ENCODE data around the gene CHST11. TPM values are rescaled to one million over a fixed set of nuclear protein-coding genes. Genes with fewer than 3 reads are reported as not detected.

The CHST11 gene
- total and polyA plus RNA-seq, 2 of the 4 experiments (the other 2 are of a cell fraction): 1.4 to 2.7 TPM

GRCh38 chr12:104596898-104597843 lies 140.4 kb downstream of the CHST11 start:
- no peak for TF ChIP-seq MAZ (IDR thresholded peaks at IDR 0.05; ENCODE audit: borderline replicate concordance, low read depth, low read length)
- no peak for TF ChIP-seq CTCF (conservative IDR thresholded peaks at IDR 0.05; ENCODE audit: low read depth, low read length)
- no peak for TF ChIP-seq BHLHE40 (IDR thresholded peaks at IDR 0.05; ENCODE audit: low read depth, low read length)
- TF ChIP-seq ELK1 (IDR thresholded peaks at IDR 0.05; ENCODE audit: borderline replicate concordance, low read depth, low read length): no peak

More at GRCh38 chr12:104596898-104597843, 140.4 kb downstream of the CHST11 start:
- no peaks in the 10 kb centered on the region for H3K27me3 ChIP-seq (ENCODE audit: control insufficient read depth, insufficient read depth, low read length)
- CTCF ChIA-PET: interaction anchor here (0.7 kb wide), 1 partner anchor 28 kb away, joined by 3 read pairs; no protein-coding TSS in a partner anchor
- H3K4me2 ChIP-seq (ENCODE audit: low read depth, low read length): no peak overlapping the region
- no peak overlapping the region for H2BK15ac ChIP-seq (ENCODE audit: low read depth, low read length)
- H2AK5ac ChIP-seq (ENCODE audit: low read depth, low read length): no peak overlapping the region
- no peak overlapping the region for H3K56ac ChIP-seq (ENCODE audit: extremely low read depth, insufficient read depth, low read length)
- no peak overlapping the region for H2BK5ac ChIP-seq (ENCODE audit: low read depth, low read length, poor library complexity, severe bottlenecking)
- WGBS, 2 experiments (ENCODE audit: extremely low coverage in 2 of 2, insufficient read length in 1 of 2): no CpG with 5 or more reads among the region's 15 CpGs
- peak overlapping the region; percentile 46 for H2AK9ac ChIP-seq (replicated peaks; ENCODE audit: low read depth, low read length, poor library complexity)
- no peaks in the 10 kb centered on the region for H3K36me3 ChIP-seq (ENCODE audit: control insufficient read depth, insufficient read depth, low read length)
- DNase-seq (no peak), ATAC-seq (ENCODE audit: low read depth) (no peak)
- in situ Hi-C loops (cut with MboI; ENCODE audit: low sequenced_read_pairs): no loop called here
- H2BK20ac ChIP-seq (ENCODE audit: low read depth, low read length): no peak overlapping the region
- H4K20me1 ChIP-seq (ENCODE audit: insufficient read depth, low read length): no peaks in the 10 kb centered on the region
- intact Hi-C loops (cut with micrococcal nuclease): no loop called here
- no peak overlapping the region for H3K4me3 ChIP-seq (ENCODE audit: insufficient read depth, low read depth, low read length)
- H3K14ac ChIP-seq (replicated peaks; ENCODE audit: low read depth, low read length): 0 out of 2 replicates have a peak overlapping the region, but pooled peaks have one; percentile 4
- H3K9ac ChIP-seq (ENCODE audit: low read depth, low read length): no peak overlapping the region
- no peak overlapping the region for H3K27ac ChIP-seq (ENCODE audit: insufficient read depth, low read length)
- POLR2A ChIA-PET (ENCODE audit: unreplicated experiment): no interaction called here
- H3K23ac ChIP-seq (ENCODE audit: low read depth, low read length): no peak overlapping the region
- no peaks in the 10 kb centered on the region for H3K4me1 ChIP-seq (ENCODE audit: control insufficient read depth, insufficient read depth, low read length)
- H3K4ac ChIP-seq (ENCODE audit: low read depth, low read length): no peak overlapping the region; the same call in 1 of the 2 replicates
- BruUV-seq (replicated peaks): no TSS peak
- H4K8ac ChIP-seq (ENCODE audit: low read depth in 2 of 2, low read length in 2 of 2): no peak overlapping the region
- no peak overlapping the region for H2AFZ ChIP-seq (replicated peaks; ENCODE audit: low read length, poor library complexity)
- peaks cover 5% of the 10 kb centered on the region; the same call in 1 of the 2 replicates for H3K9me1 ChIP-seq (ENCODE audit: insufficient read depth, low read length)
- H4K91ac ChIP-seq (ENCODE audit: insufficient read depth, low read depth, low read length): no peak overlapping the region
- H3K9me3 ChIP-seq (ENCODE audit: control insufficient read depth, insufficient read depth, low read length): no peaks in the 10 kb centered on the region
- no peak overlapping the region for H3K18ac ChIP-seq (ENCODE audit: low read depth, low read length)
- H3K79me1 ChIP-seq (ENCODE audit: low read depth in 1 of 2, low read length in 2 of 2): no peaks in the 10 kb centered on the region; a peak in 1 of 4 replicates
- H2BK120ac ChIP-seq (ENCODE audit: low read depth, low read length): no peak overlapping the region
- dilution Hi-C loops (cut with HindIII; ENCODE audit: low sequenced_read_pairs, unreplicated experiment): no loop called here
- H4K5ac ChIP-seq (ENCODE audit: low read depth, low read length): no peak overlapping the region
